Stimulated activated CD4-positive, alpha-beta T cell treated with anti-CD3 and anti-CD28 coated beads, Interleukin-4, amount 100 ng/mL, for 1 hour (primary cell): ENCODE results near the gene CTAG1A.
"Not testable (repeated sequence)": the region's sequence is repeated elsewhere in the genome, so short reads cannot be mapped to it uniquely, and the experiment has no call there.

ENCODE experiments used
- DNase-seq: peaks from one replicate; pipeline ENCODE4 v3.0.0-alpha.2; 2020

The CTAG1A gene

GRCh38 chrX:154620767-154621414 lies 36.0 kb downstream of the CTAG1A start:
- not testable (repeated sequence) for DNase-seq

GRCh38 chrX:154628960-154629359 lies 44.0 kb downstream of the CTAG1A start:
- DNase-seq: not testable (repeated sequence)

DNA sequence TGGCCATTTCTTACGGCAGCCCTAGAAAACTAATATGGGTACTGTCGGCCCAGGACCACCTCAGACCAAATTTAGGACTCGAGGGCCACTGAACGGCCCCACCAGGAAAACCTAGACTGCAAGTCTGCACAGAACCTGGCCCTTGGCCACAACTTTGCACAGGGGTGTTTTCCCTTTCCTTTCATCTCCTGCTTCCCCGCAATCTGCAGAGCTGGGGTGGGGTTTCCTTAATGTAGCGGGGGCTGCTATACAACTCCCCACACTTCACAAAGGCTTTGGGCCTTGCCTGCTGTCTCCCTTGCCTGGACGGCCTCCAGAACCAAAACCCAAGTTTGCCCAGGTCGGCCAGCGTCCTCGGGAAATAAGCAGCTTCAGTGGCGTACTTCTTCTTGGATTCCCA lies 46.0 kb downstream of the CTAG1A start:
- DNase-seq: not testable (repeated sequence)

DNA sequence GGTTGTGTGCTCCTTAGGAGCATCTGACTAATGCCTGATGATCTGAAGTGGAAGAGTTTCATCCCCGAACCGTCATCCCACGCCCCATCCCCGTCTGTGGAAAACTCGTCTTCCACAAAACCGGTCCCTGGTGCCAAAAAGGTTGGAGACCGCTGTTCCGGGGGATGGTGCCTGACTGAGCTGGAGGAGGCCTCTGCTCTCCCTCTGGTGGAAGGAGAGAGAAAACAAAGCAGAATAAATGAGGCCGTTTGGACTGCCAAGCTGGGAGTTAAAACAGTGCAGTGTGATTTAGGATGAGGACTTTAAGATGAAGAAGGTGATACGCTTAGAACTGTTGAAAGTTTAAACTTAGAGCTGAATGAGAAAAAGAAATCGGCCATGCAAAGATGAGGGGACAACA lies 48.7 kb downstream of the CTAG1A start:
- not testable (repeated sequence) for DNase-seq
